Activated naive CD8-positive, alpha-beta T cell treated with anti-CD3 and anti-CD28 coated beads for 36 hours (primary cell): ENCODE measurements around the gene CAP1. TPM values are rescaled to one million over a fixed set of nuclear protein-coding genes. Genes with fewer than 3 reads are reported as not detected.
"Not testable (repeated sequence)": the region's sequence is repeated elsewhere in the genome, so short reads cannot be mapped to it uniquely, and the experiment has no call there.

Experiments used
- DNase-seq: peaks from one replicate; pipeline ENCODE4 v3.0.0; 2021
- H3K27ac Mint-ChIP-seq: one replicate; pipeline ENCODE4 v1.8.0; 2022; ENCODE audit warnings: mild to moderate bottlenecking, moderate library complexity, mixed read lengths
- H3K27me3 Mint-ChIP-seq: one replicate; pipeline ENCODE4 v1.8.0; 2022; ENCODE audit warnings: mild to moderate bottlenecking, mixed read lengths
- H3K36me3 Mint-ChIP-seq: one replicate; pipeline ENCODE4 v1.8.0; 2021; ENCODE audit warnings: mild to moderate bottlenecking, mixed read lengths
- H3K4me1 Mint-ChIP-seq: one replicate; pipeline ENCODE4 v1.8.0; 2021; ENCODE audit warnings: mixed read lengths
- H3K4me3 Mint-ChIP-seq: one replicate; pipeline ENCODE4 v1.8.0; 2022; ENCODE audit warnings: mild to moderate bottlenecking, moderate library complexity, mixed read lengths
- H3K9me3 Mint-ChIP-seq: one replicate; pipeline ENCODE4 v1.8.0; 2022; ENCODE audit warnings: mixed read lengths
- total RNA-seq, 2 experiments: library from RNA; stranded (reverse); gene quantifications; one replicate each; pipeline ENCODE4 v1.2.3, GENCODE V29; 2021

Gene CAP1
- total RNA-seq, 2 experiments from 2014 or later = 483 to 504 TPM

GRCh38 chr1:40059960-40060750 lies 19.6 kb downstream of the CAP1 start:
- peaks cover 86% of the 10 kb centered on the region for H3K4me1 Mint-ChIP-seq
- H3K36me3 Mint-ChIP-seq = peaks cover 82% of the 10 kb centered on the region
- peak overlapping the region; percentile 95 for H3K27ac Mint-ChIP-seq
- DNase-seq = no peak
- H3K9me3 Mint-ChIP-seq = no peaks in the 10 kb centered on the region
- H3K27me3 Mint-ChIP-seq = no peaks in the 10 kb centered on the region
- H3K4me3 Mint-ChIP-seq = peak overlapping the region; percentile 55

DNA sequence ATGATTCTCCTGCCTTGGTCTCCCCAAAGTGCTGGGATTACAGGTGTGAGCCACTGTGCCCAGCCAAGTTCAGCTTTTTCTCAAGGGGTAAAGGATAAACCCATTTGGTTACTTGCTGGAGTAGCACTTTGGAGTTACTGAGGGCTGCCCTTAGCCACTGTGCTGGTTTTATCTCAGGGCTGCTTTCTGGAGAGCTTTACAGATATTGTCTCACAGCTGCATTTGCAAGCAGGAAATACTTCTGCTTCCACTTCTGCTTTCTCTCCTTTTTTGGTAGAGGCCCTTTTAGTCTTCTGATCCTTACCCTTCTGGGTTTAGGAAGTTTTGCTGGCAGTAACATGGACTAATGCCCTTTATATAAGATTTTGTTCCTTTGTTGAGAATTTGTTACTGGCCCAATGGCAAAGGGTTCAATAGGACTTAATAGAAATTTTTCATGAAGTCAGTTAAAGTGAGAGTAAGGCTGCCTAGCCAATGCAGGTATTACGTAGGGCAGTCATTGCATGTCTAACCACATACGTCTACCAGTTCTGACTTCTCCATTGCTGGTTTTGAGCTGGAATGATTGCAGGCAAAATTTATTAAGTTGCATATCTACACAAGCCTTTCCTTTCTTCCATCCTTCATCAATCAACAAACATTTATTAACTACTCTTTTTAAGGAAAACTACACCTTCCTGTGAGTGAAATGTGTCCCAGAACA lies 24.4 kb downstream of the CAP1 start:
- no peaks in the 10 kb centered on the region for H3K27me3 Mint-ChIP-seq
- peaks cover 67% of the 10 kb centered on the region for H3K36me3 Mint-ChIP-seq
- no peak for DNase-seq
- H3K4me1 Mint-ChIP-seq = peaks cover 62% of the 10 kb centered on the region
- H3K27ac Mint-ChIP-seq = peak overlapping the region; percentile 76
- no peak overlapping the region for H3K4me3 Mint-ChIP-seq
- H3K9me3 Mint-ChIP-seq = no peaks in the 10 kb centered on the region

GRCh38 chr1:40067023-40067422 lies 26.5 kb downstream of the CAP1 start:
- no peaks in the 10 kb centered on the region for H3K27me3 Mint-ChIP-seq
- peak overlapping the region; percentile 94 for H3K27ac Mint-ChIP-seq
- no peak for DNase-seq
- no peak overlapping the region for H3K4me3 Mint-ChIP-seq
- peaks cover 43% of the 10 kb centered on the region for H3K4me1 Mint-ChIP-seq
- peaks cover 58% of the 10 kb centered on the region for H3K36me3 Mint-ChIP-seq
- H3K9me3 Mint-ChIP-seq = no peaks in the 10 kb centered on the region

DNA sequence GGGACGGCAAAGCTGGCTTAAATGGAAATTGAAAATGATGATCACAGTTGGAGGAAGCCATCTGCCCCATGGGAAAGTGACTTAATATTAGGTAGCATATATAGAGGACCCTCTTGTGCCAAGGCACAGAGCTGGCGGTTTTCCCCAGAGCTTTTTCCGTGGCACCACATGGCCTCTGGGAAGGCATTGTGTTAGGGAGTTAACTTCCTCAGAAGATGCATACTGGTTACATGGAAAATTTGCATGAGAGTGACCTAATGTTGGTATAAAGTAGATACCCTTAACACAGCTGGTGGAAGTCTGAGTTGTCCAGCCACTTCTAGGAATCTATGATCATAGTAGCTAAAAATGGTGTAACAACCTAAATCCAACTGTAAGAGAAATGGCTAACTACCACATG lies 27.3 kb downstream of the CAP1 start:
- Mint-ChIP-seq H3K4me1 (peaks cover 42% of the 10 kb centered on the region), H3K27me3 (no peaks in the 10 kb centered on the region), H3K9me3 (no peaks in the 10 kb centered on the region), H3K4me3 (no peak overlapping the region), H3K27ac (peak overlapping the region; percentile 94), H3K36me3 (peaks cover 60% of the 10 kb centered on the region)
- DNase-seq = no peak

DNA sequence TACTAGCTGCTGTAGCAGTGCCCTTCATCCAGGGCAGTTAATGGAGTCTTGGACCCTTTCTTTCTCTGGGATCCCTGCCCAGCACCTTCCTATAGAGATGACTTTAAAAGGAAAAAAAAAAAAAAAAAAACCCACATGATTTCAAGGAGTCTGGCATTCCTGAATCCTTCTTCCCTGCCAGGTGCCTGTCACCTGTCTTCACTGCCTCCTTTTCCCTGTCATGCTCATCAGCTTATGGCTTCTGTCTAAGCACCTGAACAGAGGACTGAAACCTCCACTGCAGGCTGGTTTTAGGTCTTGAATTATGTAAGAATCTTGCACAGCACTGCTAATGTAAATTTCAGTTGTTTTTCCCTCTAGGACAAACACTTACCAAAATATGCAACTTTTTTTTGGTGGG lies 31.6 kb downstream of the CAP1 start:
- Mint-ChIP-seq H3K36me3 (peaks cover 37% of the 10 kb centered on the region), H3K27ac (peak overlapping the region; percentile 60), H3K27me3 (no peaks in the 10 kb centered on the region), H3K4me1 (peaks cover 14% of the 10 kb centered on the region), H3K4me3 (no peak overlapping the region), H3K9me3 (no peaks in the 10 kb centered on the region)
- DNase-seq = no peak

- H3K9me3 Mint-ChIP-seq = no peaks in the 10 kb centered on the region
- no peaks in the 10 kb centered on the region for H3K27me3 Mint-ChIP-seq
- peak overlapping the region; percentile 60 for H3K27ac Mint-ChIP-seq
- H3K4me3 Mint-ChIP-seq = no peak overlapping the region
- peaks cover 10% of the 10 kb centered on the region for H3K4me1 Mint-ChIP-seq
- no peak for DNase-seq
- peaks cover 33% of the 10 kb centered on the region for H3K36me3 Mint-ChIP-seq
Measured at GRCh38 chr1:40073062-40073461, 32.5 kb downstream of the CAP1 start.

DNA sequence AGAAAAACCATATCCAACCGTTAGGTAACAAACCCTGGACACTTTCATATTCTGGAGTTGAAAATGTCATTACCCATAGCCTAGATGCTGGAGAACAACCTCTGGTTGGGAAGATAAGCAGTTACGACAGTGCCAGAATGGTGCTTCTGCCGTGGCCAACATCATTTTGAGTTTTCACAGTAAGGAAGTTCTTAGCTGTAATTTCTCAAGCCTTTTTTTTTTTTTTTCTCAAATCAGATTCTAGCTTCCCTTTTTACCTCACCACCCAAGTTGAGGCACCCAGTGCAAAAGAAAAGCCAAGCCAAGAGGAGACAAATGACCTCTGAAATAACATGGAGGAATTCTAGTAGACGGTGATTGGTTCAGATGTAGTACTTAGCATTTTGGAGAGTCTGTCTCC lies 34.7 kb downstream of the CAP1 start:
- Mint-ChIP-seq H3K36me3 (peaks cover 37% of the 10 kb centered on the region), H3K4me3 (no peak overlapping the region), H3K4me1 (peaks cover 10% of the 10 kb centered on the region), H3K27ac (no peak overlapping the region), H3K27me3 (no peaks in the 10 kb centered on the region), H3K9me3 (no peaks in the 10 kb centered on the region)
- no peak for DNase-seq

- Mint-ChIP-seq H3K4me1 (peaks cover 10% of the 10 kb centered on the region), H3K36me3 (peaks cover 33% of the 10 kb centered on the region), H3K9me3 (no peaks in the 10 kb centered on the region), H3K4me3 (no peak overlapping the region), H3K27ac (peak overlapping the region; percentile 65), H3K27me3 (no peaks in the 10 kb centered on the region)
- DNase-seq = no peak
Measured at GRCh38 chr1:40076895-40077312, 36.4 kb downstream of the CAP1 start.

DNA sequence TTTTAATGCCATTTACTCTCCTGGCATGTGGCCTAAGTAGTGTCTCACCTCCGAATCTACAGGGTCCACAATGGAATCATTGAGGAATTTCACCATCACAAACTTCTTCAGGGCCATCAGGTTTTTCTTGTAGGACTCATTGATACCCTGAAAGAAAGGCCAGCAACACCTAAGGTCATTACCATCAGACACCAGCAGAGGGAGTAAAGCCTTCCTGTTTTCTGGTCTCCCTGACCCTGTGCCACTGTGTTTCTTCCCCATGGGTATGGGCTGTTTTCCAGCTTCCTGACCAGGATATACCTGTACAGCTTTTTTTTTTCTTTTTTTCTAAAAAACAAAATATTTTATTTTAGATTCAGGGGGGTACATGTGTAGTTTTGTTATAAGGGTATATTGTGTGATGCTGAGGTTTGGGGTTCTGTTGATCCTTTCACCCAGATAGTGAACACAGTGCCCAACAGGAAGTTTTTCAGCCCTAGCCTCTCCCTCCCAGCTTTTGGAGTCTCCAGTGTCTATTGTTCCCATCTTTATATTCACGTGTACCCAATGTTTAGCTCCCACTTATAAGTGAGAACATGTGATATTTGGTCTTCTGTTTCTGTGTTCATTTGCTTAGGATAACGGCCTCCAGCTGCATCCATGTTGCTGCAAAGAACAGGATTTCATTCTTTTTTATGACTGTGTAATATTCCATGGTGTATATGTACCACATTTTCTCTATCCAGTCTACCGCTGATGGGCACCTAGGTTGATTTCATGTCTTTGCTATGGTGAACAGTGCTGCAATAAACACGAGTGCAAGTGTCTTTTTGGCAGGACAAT lies 38.2 kb downstream of the CAP1 start:
- no peaks in the 10 kb centered on the region for H3K9me3 Mint-ChIP-seq
- H3K27ac Mint-ChIP-seq = no peak overlapping the region
- H3K4me1 Mint-ChIP-seq = peaks cover 1% of the 10 kb centered on the region
- peak; percentile 27 for DNase-seq
- H3K36me3 Mint-ChIP-seq = peaks cover 25% of the 10 kb centered on the region
- H3K4me3 Mint-ChIP-seq = no peak overlapping the region
- H3K27me3 Mint-ChIP-seq = no peaks in the 10 kb centered on the region

DNA sequence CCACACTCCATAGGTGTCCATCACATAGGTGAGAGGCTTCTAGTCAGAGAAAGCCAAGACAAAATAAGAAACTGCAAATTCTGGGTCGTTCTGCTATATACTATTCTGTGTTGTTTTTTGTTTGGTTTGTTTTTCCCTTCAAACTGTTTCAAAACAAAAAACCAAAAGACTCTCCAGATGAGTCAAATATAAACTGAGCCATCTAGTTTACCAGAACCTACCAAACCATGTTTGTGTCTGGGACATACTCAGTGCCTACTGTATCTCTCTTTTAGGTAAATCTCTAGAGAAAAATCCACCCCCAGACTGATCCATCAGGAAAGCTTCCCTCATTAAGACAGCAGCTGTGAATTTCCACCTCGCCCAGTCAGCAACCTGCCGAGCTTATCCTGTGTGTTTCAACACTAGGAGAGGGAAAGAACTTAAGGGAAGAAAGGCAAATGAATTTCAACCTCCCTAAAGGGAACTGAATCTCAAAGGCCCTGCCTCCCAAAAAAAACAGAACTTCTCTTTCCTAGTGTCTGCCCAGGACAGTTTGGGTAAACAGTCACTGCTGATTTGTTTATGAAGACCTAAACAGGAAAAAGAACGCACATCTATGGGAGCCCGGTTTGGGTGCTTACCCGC lies 39.4 kb downstream of the CAP1 start:
- no peaks in the 10 kb centered on the region for H3K4me1 Mint-ChIP-seq
- H3K27ac Mint-ChIP-seq = no peak overlapping the region
- peaks cover 23% of the 10 kb centered on the region for H3K36me3 Mint-ChIP-seq

DNA sequence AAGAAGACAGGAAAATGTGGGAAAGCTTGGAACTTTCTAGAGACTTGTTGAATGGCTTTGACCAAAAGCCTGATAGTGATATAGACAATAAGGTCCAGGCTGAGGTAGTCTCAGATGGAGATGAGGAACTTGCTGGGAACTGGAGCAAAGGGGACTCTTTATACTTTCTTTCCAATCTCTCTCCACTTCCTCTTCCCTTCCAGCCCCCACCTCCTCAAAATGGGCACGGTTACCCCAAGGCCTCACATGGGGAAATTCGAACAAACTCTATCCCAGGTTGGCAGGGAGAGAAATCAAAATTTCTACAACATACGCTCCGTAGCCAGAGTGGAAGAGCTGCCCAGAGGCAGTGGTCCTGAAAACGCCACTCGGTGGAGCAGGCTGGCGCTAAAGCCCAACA lies 41.3 kb downstream of the CAP1 start:
- H3K36me3 Mint-ChIP-seq = peaks cover 24% of the 10 kb centered on the region
- no peak overlapping the region for H3K27ac Mint-ChIP-seq
- no peaks in the 10 kb centered on the region for H3K27me3 Mint-ChIP-seq
- DNase-seq = no peak
- H3K9me3 Mint-ChIP-seq = no peaks in the 10 kb centered on the region
- no peak overlapping the region for H3K4me3 Mint-ChIP-seq
- no peaks in the 10 kb centered on the region for H3K4me1 Mint-ChIP-seq

More for the DNA sequence above, 39.4 kb downstream of the CAP1 start:
- no peaks in the 10 kb centered on the region for H3K27me3 Mint-ChIP-seq
- DNase-seq = no peak
- H3K4me3 Mint-ChIP-seq = no peak overlapping the region
- H3K9me3 Mint-ChIP-seq = no peaks in the 10 kb centered on the region

- not testable (repeated sequence) for H3K4me1 Mint-ChIP-seq, H3K4me3 Mint-ChIP-seq, H3K9me3 Mint-ChIP-seq, H3K27me3 Mint-ChIP-seq, H3K27ac Mint-ChIP-seq
- peaks cover 19% of the 10 kb centered on the region for H3K36me3 Mint-ChIP-seq
- DNase-seq = peak; percentile 47
Measured at GRCh38 chr1:40084750-40085149, 44.2 kb downstream of the CAP1 start.

DNA sequence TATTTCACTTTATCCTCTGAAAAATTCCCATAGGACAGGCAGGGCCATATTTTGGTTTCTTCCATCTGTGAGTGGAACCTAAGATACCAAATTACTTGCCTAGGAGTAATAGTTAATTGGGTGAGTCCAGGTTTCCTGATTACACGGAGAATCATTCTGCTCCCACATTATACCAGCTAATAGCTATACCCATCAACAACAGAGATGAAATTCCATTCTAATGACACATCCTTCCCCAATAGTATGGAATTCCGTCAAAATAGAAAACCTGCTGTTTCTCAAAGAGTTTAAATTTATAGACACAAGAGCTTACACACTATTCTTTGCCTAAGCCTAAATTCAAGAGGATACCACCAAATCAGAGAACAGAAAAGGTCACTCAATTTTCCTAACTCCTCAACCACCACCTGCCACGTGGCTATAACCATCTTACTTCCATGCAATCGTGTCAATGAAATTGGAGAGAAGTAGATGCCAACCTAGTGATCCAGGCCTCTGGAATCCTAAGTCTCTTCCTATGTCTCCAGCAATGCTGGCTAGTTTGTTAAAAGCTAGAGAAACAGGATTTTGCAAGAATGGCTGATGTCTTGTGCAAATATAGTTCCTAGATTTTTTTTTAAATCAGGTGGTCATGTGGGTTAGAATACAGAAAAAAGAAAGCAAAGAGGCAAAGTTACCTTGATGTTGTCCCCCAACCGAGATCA lies 50.3 kb downstream of the CAP1 start:
- Mint-ChIP-seq H3K27me3 (no peaks in the 10 kb centered on the region), H3K27ac (no peak overlapping the region), H3K4me1 (peaks cover 15% of the 10 kb centered on the region), H3K36me3 (peaks cover 35% of the 10 kb centered on the region), H3K4me3 (no peak overlapping the region), H3K9me3 (no peaks in the 10 kb centered on the region)
- DNase-seq = no peak

- no peak overlapping the region for H3K4me3 Mint-ChIP-seq
- H3K27me3 Mint-ChIP-seq = no peaks in the 10 kb centered on the region
- H3K36me3 Mint-ChIP-seq = peaks cover 40% of the 10 kb centered on the region
- H3K9me3 Mint-ChIP-seq = no peaks in the 10 kb centered on the region
- no peak overlapping the region for H3K27ac Mint-ChIP-seq
- DNase-seq = no peak
- H3K4me1 Mint-ChIP-seq = peaks cover 20% of the 10 kb centered on the region
Measured at GRCh38 chr1:40092241-40092640, 51.7 kb downstream of the CAP1 start.
